ENCODE results near the gene PCDHAC1.
"Not testable (repeated sequence)": the region's sequence is repeated elsewhere in the genome, so short reads cannot be mapped to it uniquely, and the experiment has no call there.

Gene PCDHAC1, protein sequence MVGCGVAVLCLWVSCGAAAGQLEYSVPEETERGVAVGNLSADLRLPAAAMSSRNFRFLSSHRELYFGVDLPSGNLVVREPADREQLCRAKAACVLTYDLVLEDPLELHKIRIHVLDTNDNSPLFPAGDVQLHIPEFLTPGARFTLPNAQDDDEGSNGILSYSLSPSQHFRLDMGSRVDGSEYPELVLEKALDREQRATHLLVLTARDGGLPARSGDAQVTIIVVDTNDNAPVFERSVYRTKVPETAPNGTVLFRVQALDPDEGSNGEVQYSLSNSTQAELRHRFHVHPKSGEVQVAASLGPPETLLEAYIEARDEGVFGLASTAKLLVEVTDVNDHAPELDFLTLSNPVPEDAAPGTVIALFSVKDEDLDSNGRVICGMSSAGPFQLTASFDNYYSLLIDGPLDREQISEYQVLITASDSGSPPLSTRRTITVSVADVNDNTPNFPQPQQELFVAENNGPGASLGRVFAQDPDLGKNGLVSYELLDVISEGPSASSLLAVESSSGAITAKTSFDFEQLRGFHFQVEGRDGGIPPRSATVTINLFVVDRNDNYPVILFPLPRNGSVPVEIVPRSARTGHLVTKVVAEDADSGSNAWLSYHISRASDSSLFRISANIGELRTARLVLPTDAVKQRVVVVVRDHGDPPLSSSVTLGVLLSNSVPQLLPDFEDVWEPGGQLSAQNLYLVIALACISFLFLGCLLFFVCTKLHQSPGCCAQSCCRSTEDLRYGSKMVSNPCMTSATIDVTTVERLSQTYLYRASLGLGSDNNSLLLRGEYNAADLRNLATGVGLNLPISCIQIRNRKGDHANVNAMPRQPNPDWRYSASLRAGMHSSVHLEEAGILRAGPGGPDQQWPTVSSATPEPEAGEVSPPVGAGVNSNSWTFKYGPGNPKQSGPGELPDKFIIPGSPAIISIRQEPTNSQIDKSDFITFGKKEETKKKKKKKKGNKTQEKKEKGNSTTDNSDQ

DNA sequence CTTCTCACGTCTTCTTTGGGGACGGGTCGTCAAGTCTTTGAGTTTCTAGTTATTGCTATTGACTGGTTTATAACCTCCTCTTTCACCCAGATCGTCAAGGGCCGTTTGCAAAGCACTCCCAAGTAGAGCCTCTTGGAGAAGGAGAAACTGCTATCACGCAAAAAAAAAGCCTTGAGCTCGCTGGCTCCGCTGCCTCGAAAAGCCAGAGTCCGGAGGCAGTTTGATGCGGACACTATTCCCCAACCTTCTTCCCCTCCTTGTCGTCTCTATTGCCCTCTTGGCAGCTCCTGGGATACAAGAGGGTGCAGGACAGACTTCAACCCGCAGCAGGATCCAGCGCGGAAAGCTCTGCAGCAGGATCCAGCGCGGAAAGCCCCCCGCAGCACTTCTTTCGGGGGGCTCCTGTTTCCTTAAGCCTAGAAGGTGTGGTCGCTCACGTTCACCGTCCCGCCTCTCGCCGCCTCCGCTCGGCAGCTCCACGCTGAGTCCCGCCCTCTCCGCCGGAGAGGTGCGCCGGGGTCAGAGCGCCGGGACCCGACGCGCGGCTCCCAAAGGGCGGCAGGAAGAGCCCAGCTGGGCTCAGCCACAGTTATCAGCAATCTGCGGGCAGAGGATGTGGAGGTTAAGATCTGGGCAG is at the start of gene PCDHAC1:
PCDHAC1 (plus strand) TSS at position 494 of the 637 bp plus-strand sequence. CDS start 594 bp downstream, outside the sequence.
- no peak for DNase-seq (ENCODE audit: low read depth in 1 of 2, low spot score in 1 of 2)

DNA sequence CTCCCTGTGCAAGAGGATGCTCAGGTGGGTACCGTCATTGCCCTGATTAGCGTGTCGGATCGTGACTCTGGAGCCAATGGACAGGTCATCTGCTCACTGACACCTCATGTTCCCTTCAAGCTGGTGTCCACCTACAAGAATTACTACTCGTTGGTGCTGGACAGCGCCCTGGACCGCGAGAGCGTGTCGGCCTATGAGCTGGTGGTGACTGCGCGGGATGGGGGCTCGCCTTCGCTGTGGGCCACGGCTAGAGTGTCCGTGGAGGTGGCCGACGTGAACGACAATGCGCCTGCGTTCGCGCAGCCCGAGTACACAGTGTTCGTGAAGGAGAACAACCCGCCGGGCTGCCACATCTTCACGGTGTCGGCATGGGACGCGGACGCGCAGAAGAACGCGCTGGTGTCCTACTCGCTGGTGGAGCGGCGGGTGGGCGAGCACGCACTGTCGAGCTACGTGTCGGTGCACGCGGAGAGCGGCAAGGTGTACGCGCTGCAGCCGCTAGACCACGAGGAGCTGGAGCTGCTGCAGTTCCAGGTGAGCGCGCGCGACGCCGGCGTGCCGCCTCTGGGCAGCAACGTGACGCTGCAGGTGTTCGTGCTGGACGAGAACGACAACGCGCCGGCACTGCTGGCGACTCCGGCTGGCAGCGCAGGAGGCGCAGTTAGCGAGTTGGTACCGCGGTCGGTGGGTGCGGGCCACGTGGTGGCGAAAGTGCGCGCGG is 49.4 kb upstream of the PCDHAC1 start:
- DNase-seq (ENCODE audit: low read depth in 1 of 2, low spot score in 1 of 2): not testable (repeated sequence)

DNA sequence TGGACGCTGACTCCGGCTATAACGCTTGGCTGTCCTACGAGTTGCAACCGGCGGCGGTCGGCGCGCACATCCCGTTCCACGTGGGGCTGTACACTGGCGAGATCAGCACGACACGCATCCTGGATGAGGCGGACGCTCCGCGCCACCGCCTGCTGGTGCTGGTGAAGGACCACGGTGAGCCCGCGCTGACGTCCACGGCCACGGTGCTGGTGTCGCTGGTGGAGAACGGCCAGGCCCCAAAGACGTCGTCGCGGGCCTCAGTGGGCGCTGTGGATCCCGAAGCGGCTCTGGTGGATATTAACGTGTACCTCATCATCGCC is 48.9 kb upstream of the PCDHAC1 start:
- DNase-seq (ENCODE audit: low read depth in 1 of 2, low spot score in 1 of 2): no peak

DNA sequence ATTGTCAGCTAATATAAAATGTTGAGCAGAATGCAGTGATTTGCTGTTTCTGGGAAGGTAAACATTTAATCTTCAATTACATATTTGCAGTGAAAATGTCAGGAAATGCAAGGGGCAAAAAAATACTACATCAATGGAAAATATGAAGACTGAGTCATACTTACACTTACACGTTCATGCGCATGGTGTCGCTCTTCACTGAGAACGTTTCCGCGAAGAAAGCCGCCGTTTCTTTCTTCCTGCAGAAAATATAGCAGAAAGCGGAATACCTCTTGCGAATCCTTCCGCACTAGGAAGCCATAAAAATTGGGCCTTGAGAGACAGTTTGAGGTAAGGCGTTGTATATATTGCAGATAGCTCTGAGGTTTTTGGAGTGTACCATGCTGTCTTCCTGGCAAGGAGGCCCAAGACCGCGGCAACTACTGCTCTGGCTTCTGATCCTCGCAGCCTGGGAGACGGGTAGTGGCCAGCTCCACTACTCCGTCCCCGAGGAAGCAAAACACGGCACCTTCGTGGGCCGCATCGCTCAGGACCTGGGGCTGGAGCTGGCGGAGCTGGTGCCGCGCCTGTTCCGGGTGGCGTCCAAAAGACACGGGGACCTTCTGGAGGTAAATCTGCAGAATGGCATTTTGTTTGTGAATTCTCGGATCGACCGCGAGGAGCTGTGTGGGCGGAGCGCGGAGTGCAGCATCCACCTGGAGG is 44.1 kb upstream of the PCDHAC1 start, which contains the start of gene PCDHA13:
PCDHA13 (plus strand) TSS at position 236 of the 702 bp plus-strand sequence; CDS start at position 381, 145 bp downstream.
- no peak for DNase-seq (ENCODE audit: low read depth in 1 of 2, low spot score in 1 of 2)

DNA sequence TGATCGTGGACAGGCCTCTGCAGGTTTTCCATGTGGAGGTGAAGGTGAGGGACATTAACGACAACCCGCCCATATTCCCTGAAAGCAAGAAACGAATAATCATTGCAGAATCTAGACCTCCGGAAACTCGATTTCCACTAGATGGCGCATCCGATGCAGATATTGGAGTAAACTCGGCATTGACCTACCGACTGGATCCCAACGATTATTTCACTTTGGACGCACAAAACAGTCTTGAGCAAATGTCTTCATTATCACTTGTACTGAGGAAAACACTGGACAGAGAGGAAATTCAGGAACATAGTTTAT is 43.6 kb upstream of the PCDHAC1 start:
- DNase-seq (ENCODE audit: low read depth in 1 of 2, low spot score in 1 of 2): no peak

DNA sequence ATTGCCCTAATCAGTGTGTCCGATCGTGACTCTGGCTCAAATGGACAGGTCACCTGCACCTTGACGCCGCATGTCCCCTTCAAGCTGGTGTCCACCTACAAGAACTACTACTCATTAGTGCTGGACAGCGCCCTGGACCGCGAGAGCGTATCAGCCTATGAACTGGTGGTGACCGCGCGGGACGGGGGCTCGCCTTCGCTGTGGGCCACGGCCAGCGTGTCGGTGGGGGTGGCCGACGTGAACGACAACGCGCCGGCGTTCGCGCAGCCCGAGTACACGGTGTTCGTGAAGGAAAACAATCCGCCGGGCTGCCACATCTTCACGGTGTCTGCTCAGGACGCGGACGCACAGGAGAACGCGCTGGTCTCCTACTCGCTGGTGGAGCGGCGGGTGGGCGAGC is 42.7 kb upstream of the PCDHAC1 start:
- DNase-seq (ENCODE audit: low read depth in 1 of 2, low spot score in 1 of 2): no peak

DNA sequence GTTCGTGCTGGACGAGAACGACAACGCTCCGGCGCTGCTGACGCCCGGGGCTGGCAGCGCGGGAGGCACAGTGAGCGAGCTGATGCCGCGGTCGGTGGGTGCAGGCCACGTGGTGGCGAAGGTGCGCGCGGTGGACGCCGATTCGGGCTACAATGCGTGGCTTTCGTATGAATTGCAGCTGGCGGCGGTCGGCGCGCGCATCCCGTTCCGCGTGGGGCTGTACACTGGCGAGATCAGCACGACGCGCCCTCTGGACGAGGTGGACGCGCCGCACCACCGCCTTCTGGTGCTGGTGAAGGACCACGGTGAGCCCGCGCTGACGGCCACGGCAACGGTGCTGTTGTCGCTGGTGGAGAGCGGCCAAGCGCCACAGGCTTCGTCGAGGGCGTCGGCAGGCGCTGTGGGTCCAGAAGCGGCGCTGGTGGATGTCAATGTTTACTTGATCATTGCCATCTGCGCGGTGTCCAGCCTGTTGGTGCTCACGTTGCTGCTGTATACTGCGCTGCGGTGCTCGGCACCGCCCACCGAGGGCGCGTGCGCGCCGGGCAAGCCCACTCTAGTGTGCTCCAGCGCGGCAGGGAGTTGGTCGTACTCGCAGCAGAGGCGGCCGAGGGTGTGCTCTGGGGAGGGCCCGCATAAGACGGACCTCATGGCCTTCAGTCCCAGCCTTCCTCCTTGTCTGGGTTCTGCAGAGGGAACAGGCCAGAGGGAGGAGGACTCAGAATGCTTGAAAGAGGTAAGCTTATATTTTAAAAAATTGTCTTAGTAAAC is 42.0 kb upstream of the PCDHAC1 start:
- DNase-seq (ENCODE audit: low read depth in 1 of 2, low spot score in 1 of 2): no peak

DNA sequence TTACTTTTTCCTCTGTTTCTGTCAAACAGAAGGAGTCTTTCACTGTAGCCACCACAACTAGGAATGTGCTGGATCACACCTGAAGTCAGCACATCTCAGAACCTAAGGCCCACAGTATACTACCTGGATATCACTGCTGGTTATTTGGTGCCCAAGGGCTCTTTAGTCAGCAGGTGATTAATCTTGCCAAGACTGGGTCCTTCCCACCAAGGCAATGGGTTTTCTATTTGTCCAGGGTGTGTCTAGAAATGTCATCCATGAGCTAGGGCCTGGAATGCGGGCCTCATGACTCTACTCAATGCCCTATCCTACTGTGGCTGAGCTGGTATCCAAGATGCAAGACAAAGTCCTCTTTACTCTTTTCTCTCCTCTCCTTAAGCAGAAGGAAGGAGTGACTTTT is 9.8 kb upstream of the PCDHAC1 start:
- DNase-seq (ENCODE audit: low read depth in 1 of 2, low spot score in 1 of 2): no peak

DNA sequence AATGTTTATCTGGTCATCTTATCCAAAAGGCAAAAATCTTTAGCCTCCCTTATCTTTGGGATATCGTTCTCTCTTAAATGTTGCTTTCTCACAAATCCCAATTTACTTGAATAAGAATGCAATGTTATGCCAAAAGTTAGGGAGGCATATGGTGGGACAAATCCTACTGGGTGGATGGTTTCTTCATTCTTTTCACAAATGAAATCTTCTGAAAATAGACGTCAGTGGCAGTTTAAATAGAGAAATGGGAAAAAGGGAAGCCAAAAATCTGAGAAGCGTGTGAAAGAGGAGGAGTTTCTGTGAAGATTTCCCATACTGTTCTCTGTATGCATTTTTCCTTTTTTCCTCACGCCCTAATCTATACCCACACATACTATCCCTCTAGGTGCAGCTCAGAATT is 2.5 kb upstream of the PCDHAC1 start:
- no peak for DNase-seq (ENCODE audit: low read depth in 1 of 2, low spot score in 1 of 2)

DNA sequence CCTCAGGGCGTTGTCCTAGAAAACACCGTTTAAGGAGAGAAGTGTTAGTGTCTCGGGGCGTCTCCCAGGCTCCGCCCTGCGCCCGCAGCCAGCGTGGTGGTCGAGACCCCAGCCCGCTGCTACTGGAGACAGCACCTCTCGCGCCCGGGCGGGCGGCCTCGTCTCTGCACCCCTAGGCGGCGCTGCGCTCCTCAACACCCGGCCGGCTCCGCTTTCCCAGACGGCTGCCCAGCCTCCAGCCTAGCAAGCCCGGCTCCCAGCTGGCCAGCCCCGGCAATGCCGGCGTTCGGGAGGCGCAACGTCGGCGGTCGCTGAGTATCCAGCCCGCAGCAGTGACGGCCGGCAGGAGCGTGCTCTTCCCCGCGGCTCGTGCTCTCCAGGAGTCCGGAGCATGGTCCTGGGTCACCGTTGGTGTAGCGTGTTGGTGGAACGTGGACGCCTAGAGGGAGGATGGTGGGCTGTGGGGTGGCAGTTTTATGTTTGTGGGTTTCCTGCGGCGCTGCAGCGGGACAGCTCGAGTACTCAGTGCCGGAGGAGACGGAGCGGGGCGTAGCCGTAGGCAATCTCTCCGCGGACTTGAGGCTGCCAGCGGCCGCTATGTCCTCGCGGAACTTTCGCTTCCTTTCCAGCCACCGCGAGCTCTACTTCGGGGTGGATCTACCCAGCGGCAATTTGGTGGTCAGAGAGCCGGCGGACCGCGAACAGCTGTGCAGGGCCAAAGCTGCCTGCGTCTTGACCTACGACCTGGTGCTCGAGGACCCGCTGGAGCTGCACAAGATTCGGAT is 536 bp downstream of the PCDHAC1 start:
- DNase-seq (ENCODE audit: low read depth in 1 of 2, low spot score in 1 of 2): peak in 1 of 2 donors; percentile 7

DNA sequence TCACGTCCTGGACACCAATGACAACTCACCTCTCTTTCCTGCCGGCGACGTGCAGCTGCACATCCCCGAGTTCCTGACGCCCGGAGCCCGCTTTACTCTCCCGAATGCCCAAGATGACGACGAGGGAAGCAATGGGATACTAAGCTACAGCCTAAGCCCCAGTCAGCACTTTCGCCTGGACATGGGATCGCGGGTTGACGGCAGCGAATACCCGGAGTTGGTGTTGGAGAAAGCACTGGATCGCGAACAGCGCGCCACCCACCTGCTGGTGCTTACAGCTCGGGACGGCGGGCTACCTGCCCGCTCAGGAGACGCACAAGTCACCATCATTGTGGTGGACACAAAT is 1.1 kb downstream of the PCDHAC1 start:
- no peak for DNase-seq (ENCODE audit: low read depth in 1 of 2, low spot score in 1 of 2)

DNA sequence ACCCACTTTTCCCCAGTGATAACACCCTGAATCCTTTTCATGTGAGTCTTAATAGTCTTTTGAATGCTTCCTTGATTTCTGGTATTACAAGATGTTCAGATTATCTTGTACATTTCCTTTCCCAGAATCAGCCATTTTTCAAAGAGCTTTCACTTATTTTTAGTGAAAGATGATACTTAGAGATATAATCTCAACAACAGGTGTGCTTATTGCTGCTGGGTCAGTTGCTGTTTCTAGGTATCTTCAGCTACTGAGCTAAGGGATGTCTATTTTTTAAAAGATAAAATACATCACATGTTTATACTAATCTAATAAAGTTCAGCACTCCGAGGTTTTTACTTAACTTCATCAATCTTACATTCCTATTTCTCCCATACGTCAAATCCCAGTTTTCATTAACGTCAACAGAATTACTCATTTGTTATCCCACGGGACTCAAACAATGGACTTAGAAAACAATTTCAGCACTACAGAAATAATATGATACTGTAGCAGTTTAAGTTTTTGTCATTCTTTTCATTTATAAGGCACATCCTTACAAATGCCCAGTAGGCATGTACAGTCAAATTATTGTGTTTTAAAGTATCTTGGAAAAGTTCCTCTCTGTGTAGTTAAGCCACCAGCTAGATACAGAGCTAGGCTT is 9.0 kb downstream of the PCDHAC1 start:
- DNase-seq (ENCODE audit: low read depth in 1 of 2, low spot score in 1 of 2): no peak

DNA sequence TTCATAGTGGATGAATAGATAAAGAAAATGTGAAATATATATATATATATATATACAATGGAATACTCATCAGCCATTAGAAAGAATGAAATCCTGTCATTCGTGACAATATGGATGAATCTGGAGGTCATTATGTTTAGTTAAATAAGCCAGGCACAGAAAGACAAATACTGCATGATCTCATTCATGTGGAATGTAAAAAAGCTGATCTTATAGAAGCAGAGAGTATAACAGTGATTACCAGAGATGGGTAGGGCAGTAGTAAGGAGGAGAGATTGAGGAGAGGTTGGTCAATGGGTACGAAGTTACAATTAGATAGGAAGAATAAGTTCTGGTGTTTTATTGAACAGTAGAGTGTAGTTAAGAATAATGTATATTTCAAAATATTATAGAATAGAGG is 20.5 kb downstream of the PCDHAC1 start:
- no peak for DNase-seq (ENCODE audit: low read depth in 1 of 2, low spot score in 1 of 2)

DNA sequence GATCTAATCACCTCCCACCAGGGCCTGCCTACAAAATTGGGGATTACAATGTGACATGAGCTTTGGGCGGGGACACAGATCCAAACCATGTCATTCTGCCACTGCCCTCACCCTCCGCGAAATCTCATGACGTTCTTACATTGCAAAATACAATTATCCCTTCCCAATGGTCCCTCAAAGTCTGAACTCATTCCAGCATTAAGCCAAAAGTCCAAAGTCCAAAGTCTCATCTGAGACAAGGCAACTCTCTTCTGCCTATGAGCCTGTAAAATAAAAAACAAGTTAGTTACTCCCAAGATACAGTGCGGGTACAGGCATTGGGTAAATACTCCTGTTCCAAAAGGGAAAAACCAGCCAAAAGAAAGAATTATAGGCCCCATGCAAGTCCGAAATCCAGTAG is 25.5 kb downstream of the PCDHAC1 start:
- no peak for DNase-seq (ENCODE audit: low read depth in 1 of 2, low spot score in 1 of 2)

DNA sequence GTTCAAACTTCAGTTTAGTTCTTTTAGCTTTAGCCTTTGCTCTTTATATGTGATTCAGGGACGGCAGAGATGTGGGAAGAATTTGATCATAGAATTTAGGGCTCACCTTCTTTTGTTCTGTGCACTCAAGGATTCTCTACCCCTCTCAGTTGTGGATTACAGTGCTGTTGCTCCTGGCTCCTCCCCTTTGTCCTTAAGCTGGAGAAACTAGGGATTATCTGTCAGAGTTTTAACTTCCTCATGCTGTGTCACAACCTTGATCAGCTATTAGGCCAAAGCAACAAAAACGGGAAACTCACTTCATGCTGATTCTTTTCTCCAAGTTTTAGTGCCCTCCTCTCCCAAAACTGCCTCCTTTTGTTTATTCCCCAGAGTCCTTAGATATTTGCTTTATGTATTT is 27.1 kb downstream of the PCDHAC1 start:
- no peak for DNase-seq (ENCODE audit: low read depth in 1 of 2, low spot score in 1 of 2)

DNA sequence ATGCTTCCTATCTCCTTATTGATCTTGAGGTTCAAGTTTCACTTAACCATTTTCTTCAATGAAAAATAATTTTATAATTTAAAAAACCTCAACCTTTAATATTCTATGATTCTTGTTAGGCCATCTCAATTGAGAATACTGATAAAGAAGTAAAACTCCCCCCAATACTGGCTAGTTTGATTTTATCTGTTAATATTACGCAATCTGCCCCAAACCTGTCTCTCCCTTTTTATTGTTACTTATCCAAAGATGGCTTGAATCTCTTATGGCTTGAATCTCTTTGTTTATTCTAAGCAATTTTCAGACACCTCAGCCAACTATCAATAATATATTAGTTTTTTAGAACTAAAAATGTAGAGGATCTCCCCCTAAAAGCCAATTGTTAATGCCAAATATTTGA is 36.1 kb downstream of the PCDHAC1 start:
- DNase-seq (ENCODE audit: low read depth in 1 of 2, low spot score in 1 of 2): no peak

DNA sequence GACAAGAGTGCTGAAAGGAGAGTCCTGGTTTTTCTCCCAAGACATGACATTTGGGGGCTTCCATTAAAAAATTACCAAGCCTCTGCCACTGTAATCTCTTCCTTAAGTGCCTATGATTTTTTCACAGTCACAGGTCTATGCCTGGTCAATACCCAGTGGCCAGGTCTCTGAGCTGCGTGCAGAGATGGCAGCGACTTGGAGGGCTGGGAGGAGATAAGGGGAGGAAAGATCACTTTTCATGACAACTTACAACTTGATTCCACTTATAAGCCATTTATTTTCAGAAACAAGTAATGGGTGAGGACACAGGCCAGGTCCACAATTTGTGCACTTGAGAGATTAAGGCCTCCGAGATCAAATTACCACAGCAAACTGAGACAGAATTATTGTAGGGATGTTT is 38.3 kb downstream of the PCDHAC1 start:
- DNase-seq (ENCODE audit: low read depth in 1 of 2, low spot score in 1 of 2): no peak

DNA sequence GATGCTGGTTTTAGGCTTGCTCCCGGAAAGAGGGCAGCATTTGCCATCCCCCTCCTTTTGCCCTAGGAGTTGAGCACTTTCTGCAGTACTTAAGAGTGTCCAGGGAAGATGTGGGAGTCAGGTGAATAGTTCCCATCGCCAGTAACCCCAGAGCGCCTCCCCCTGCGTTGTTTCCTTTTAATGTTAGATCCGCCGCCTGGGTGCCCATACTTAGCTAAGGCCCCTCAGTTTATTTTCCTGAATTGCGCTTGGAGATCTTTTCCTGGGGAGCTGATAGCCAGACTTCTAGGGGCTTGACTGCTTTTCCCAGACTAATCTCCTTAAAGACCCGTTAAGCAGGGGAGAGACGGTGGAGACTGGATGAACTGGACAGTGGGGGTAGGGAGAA is 39.8 kb downstream of the PCDHAC1 start:
- no peak for DNase-seq (ENCODE audit: low read depth in 1 of 2, low spot score in 1 of 2)

All from stimulated activated CD4-positive, alpha-beta T cell treated with anti-CD3 and anti-CD28 coated beads, Interleukin-15, amount 100 ng/mL, for 1 hour (primary cell).